ENCODE results near the gene ARHGAP8. TPM values are rescaled to one million over a fixed set of nuclear protein-coding genes. Genes with fewer than 3 reads are reported as not detected.

The ARHGAP8 gene
- total RNA-seq, 1 donor from 2014 or later, result 0.25 TPM

GRCh38 chr22:44811141-44811540, 58.8 kb downstream of the ARHGAP8 start:
- H3K4me3 Mint-ChIP-seq (ENCODE audit: unreplicated experiment), result no peak overlapping the region
- H3K4me1 Mint-ChIP-seq (ENCODE audit: low read depth), result no peaks in the 10 kb centered on the region
- DNase-seq (ENCODE audit: low spot score), result no peak
- H3K9me3 Mint-ChIP-seq (ENCODE audit: low read depth), result peaks cover 4% of the 10 kb centered on the region
- peaks cover 10% of the 10 kb centered on the region for H3K27me3 Mint-ChIP-seq (ENCODE audit: low read depth)
- no peak overlapping the region for H3K27ac Mint-ChIP-seq (ENCODE audit: unreplicated experiment)
- H3K36me3 Mint-ChIP-seq (ENCODE audit: low read depth), result peaks cover under 1% of the 10 kb centered on the region
- no peak for TF ChIP-seq CTCF (IDR thresholded peaks at IDR 0.05)

- TF ChIP-seq CTCF (IDR thresholded peaks at IDR 0.05), result no peak
- Mint-ChIP-seq H3K27me3 (ENCODE audit: low read depth) (peaks cover 8% of the 10 kb centered on the region), H3K27ac (ENCODE audit: unreplicated experiment) (no peak overlapping the region)
These were observed 61.0 kb downstream of the ARHGAP8 start for GRCh38 chr22:44813416-44813815.

GRCh38 chr22:44814266-44815098, 62.1 kb downstream of the ARHGAP8 start:
- Mint-ChIP-seq H3K36me3 (ENCODE audit: low read depth) (no peaks in the 10 kb centered on the region), H3K27me3 (ENCODE audit: low read depth) (peaks cover 10% of the 10 kb centered on the region), H3K4me1 (ENCODE audit: low read depth) (no peaks in the 10 kb centered on the region), H3K4me3 (ENCODE audit: unreplicated experiment) (no peak overlapping the region), H3K27ac (ENCODE audit: unreplicated experiment) (no peak overlapping the region), H3K9me3 (ENCODE audit: low read depth) (peaks cover 4% of the 10 kb centered on the region)
- no peak for TF ChIP-seq CTCF (IDR thresholded peaks at IDR 0.05)
- no peak for DNase-seq (ENCODE audit: low spot score)

More at GRCh38 chr22:44813416-44813815, 61.0 kb downstream of the ARHGAP8 start:
- peaks cover 4% of the 10 kb centered on the region for H3K9me3 Mint-ChIP-seq (ENCODE audit: low read depth)
- no peak for DNase-seq (ENCODE audit: low spot score)
- no peaks in the 10 kb centered on the region for H3K36me3 Mint-ChIP-seq (ENCODE audit: low read depth)
- no peak overlapping the region for H3K4me3 Mint-ChIP-seq (ENCODE audit: unreplicated experiment)
- no peaks in the 10 kb centered on the region for H3K4me1 Mint-ChIP-seq (ENCODE audit: low read depth)

- no peak for TF ChIP-seq CTCF (IDR thresholded peaks at IDR 0.05)
- Mint-ChIP-seq H3K27ac (ENCODE audit: unreplicated experiment) (no peak overlapping the region), H3K27me3 (ENCODE audit: low read depth) (peaks cover 13% of the 10 kb centered on the region), H3K9me3 (ENCODE audit: low read depth) (peaks cover 4% of the 10 kb centered on the region), H3K4me3 (ENCODE audit: unreplicated experiment) (no peak overlapping the region), H3K4me1 (ENCODE audit: low read depth) (no peaks in the 10 kb centered on the region), H3K36me3 (ENCODE audit: low read depth) (no peaks in the 10 kb centered on the region)
- DNase-seq (ENCODE audit: low spot score), result no peak
These were observed 63.0 kb downstream of the ARHGAP8 start for GRCh38 chr22:44815099-44816070.

GRCh38 chr22:44816141-44816540, 63.8 kb downstream of the ARHGAP8 start:
- H3K9me3 Mint-ChIP-seq (ENCODE audit: low read depth), result peaks cover 4% of the 10 kb centered on the region
- H3K4me1 Mint-ChIP-seq (ENCODE audit: low read depth), result no peaks in the 10 kb centered on the region
- no peak overlapping the region for H3K27ac Mint-ChIP-seq (ENCODE audit: unreplicated experiment)
- DNase-seq (ENCODE audit: low spot score), result no peak
- H3K27me3 Mint-ChIP-seq (ENCODE audit: low read depth), result peaks cover 11% of the 10 kb centered on the region
- H3K36me3 Mint-ChIP-seq (ENCODE audit: low read depth), result no peaks in the 10 kb centered on the region
- no peak overlapping the region for H3K4me3 Mint-ChIP-seq (ENCODE audit: unreplicated experiment)
- no peak for TF ChIP-seq CTCF (IDR thresholded peaks at IDR 0.05)

Data from chondrocyte (in vitro differentiated cells).